Natural killer cell treated with Interleukin-12 subunit alpha and Interleukin-12 subunit beta and Interleukin-15 and Interleukin-18, amount 100 ng/mL, for 72 hours (primary cell): Measurements from ENCODE around the gene GTF3C1. TPM values are rescaled to one million over a fixed set of nuclear protein-coding genes. Genes with fewer than 3 reads are reported as not detected.

Source experiments
- ATAC-seq, 2 donors: fragments of 150-1000 bp; cut with Tn5 transposase in 1 of 2; sonication (Bioruptor Pico), chemical (Tn5 transposase) in 1 of 2; 2 replicates each; pipeline ENCODE4 v1.10.0; 2021
- DNase-seq: peaks from one replicate; pipeline ENCODE4 v3.0.0; 2022; ENCODE audit warnings: low spot score
- H3K27ac Mint-ChIP-seq, 2 donors: 1 replicate in 1 of 2; 2 replicates in 1 of 2; pipeline ENCODE4 v1.8.0; 2022; ENCODE audit warnings: mixed read lengths in 2 of 2, mild to moderate bottlenecking in 1 of 2, moderate library complexity in 1 of 2
- H3K27me3 Mint-ChIP-seq, 2 donors: 1 replicate in 1 of 2; 2 replicates in 1 of 2; pipeline ENCODE4 v1.8.0; 2022; ENCODE audit warnings: mixed read lengths in 2 of 2
- H3K36me3 Mint-ChIP-seq: one replicate; pipeline ENCODE4 v1.8.0; 2022; ENCODE audit warnings: mixed read lengths
- H3K4me1 Mint-ChIP-seq, 2 donors: 1 replicate in 1 of 2; 2 replicates in 1 of 2; pipeline ENCODE4 v1.8.0; 2022; ENCODE audit warnings: low read depth in 2 of 2, mixed read lengths in 2 of 2, mild to moderate bottlenecking in 1 of 2
- H3K4me3 Mint-ChIP-seq: one replicate; pipeline ENCODE4 v1.8.0; 2022; ENCODE audit warnings: mixed read lengths
- H3K9me3 Mint-ChIP-seq: 2 replicates; pipeline ENCODE4 v1.8.0; 2022; ENCODE audit warnings: mixed read lengths
- total RNA-seq, 2 donors: library from RNA; stranded (reverse); gene quantifications; one replicate each; pipeline ENCODE4 v1.2.3, GENCODE V29; 2022

GTF3C1 gene, protein sequence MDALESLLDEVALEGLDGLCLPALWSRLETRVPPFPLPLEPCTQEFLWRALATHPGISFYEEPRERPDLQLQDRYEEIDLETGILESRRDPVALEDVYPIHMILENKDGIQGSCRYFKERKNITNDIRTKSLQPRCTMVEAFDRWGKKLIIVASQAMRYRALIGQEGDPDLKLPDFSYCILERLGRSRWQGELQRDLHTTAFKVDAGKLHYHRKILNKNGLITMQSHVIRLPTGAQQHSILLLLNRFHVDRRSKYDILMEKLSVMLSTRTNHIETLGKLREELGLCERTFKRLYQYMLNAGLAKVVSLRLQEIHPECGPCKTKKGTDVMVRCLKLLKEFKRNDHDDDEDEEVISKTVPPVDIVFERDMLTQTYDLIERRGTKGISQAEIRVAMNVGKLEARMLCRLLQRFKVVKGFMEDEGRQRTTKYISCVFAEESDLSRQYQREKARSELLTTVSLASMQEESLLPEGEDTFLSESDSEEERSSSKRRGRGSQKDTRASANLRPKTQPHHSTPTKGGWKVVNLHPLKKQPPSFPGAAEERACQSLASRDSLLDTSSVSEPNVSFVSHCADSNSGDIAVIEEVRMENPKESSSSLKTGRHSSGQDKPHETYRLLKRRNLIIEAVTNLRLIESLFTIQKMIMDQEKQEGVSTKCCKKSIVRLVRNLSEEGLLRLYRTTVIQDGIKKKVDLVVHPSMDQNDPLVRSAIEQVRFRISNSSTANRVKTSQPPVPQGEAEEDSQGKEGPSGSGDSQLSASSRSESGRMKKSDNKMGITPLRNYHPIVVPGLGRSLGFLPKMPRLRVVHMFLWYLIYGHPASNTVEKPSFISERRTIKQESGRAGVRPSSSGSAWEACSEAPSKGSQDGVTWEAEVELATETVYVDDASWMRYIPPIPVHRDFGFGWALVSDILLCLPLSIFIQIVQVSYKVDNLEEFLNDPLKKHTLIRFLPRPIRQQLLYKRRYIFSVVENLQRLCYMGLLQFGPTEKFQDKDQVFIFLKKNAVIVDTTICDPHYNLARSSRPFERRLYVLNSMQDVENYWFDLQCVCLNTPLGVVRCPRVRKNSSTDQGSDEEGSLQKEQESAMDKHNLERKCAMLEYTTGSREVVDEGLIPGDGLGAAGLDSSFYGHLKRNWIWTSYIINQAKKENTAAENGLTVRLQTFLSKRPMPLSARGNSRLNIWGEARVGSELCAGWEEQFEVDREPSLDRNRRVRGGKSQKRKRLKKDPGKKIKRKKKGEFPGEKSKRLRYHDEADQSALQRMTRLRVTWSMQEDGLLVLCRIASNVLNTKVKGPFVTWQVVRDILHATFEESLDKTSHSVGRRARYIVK (N-terminal part only)
- total RNA-seq, result 100 to 1,000 TPM; 111 to 128 TPM

DNA sequence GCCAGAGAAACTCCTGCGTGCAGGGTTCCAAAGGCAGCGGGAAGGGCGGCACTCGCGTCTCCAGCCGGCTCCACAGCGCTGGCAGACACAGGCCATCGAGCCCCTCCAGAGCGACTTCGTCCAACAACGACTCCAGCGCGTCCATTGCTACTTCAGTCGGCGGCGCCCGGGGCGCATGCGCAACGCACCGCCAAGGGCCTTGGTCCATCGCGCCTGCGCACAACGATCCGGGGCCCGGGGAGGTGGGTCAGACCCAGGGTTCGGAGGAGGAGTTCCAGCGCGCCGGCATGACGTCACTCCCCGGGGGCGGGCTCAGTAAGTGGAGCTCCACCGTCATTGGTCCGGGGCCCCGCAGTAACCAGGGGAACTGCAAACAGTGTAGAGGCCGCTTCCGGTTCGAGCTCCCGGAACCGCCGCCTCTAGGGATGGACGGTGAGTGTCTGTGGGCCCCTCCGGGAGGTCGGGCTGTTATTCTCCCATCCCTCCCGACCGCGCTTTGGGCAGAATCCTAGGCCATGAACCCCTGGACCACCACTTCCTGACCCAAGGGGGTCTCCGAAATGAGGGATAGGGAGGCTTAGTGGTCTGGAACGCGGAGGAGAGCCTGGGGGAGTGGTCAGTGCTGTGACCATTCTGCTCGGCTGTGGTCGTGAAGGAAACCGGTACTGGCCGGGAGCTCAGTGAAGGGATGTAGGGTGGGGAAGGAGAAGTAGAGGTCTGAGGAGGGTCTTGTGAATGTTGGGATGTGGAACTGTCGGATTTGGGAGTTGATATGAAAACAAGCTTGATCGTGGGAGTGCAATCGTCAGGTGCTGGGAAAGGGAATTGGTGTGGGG lies at the start of gene GTF3C1, which contains the start of gene KATNIP:
TSS of gene GTF3C1 (minus strand) at position 168 of the 836 bp plus-strand sequence. CDS start at position 145, 23 bp downstream.
TSS of gene KATNIP (plus strand) at position 399 of the 836 bp plus-strand sequence. CDS start at position 426, 27 bp downstream.
- no peaks in the 10 kb centered on the region for H3K9me3 Mint-ChIP-seq
- peak; percentile 100 for DNase-seq
- no peaks in the 10 kb centered on the region for H3K27me3 Mint-ChIP-seq
- peak within 1 kb of the TSS; percentile 96 for H3K4me3 Mint-ChIP-seq
- peaks cover 36 to 42% of the 10 kb centered on the region in 2 donors for H3K4me1 Mint-ChIP-seq
- H3K36me3 Mint-ChIP-seq, result no peaks in the 10 kb centered on the region
- H3K27ac Mint-ChIP-seq, result peak within 1 kb of the TSS; percentile 90 to 100
- peak; percentile 100 for ATAC-seq

DNA sequence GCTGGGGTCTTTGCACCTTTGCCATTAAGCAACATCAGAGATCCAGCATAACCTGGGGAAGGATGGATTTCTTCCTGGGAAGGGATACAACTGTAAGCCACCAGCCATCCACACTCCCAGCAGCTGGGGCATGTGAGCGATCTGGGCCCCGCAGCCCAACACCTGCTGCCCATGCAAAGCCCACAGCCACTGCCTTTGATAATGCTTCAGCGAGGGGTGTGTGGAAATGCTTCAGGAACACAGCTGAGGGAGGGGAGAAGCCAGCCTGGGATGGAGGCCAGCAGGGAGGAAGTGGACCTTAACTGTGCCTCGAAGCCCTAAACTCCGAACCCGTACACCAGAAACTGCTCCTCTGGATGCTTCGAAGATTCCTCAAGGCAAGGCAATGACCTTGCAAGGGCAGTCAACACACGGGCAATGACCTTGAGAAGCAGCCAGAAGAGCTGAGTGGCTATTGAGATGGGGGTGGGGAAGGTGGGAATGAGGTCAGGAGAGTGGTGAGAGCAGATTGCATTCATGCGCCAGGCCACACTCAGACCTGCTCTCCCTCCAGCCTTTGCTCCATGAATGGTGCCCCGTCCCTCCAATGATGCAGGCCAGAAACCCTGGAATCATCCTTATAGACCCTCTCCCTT lies 49.3 kb upstream of the GTF3C1 start:
- Mint-ChIP-seq H3K9me3 (no peaks in the 10 kb centered on the region), H3K27me3 (no peaks in the 10 kb centered on the region), H3K27ac (no peak overlapping the region), H3K4me3 (no peak overlapping the region), H3K36me3 (no peaks in the 10 kb centered on the region), H3K4me1 (peaks cover 0 to 4% of the 10 kb centered on the region in 2 donors)
- DNase-seq (no peak), ATAC-seq (no peak)

DNA sequence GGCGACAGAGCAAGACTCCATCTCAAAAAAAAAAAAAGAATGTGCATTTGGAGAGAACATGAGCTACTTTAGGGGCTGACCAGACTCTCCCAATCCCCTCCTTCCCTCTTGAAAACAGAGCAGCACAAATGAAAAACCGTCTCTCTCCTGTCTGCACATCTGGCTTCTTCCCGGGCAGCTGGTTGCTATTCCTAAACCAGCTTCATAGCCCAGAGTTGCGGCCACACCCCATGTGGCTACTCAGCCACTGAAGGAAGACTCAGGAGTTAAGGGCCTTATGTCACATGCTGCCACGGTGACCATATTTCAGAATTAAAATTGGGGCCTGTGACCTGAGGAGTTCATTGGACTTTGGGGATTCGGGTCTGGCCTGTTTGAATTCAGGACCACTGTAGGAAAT lies 48.5 kb upstream of the GTF3C1 start:
- Mint-ChIP-seq H3K4me1 (peaks cover 0 to 4% of the 10 kb centered on the region in 2 donors), H3K4me3 (no peak overlapping the region), H3K36me3 (no peaks in the 10 kb centered on the region), H3K27ac (no peak overlapping the region), H3K9me3 (no peaks in the 10 kb centered on the region), H3K27me3 (no peaks in the 10 kb centered on the region)
- no peak for DNase-seq
- ATAC-seq, result no peak

DNA sequence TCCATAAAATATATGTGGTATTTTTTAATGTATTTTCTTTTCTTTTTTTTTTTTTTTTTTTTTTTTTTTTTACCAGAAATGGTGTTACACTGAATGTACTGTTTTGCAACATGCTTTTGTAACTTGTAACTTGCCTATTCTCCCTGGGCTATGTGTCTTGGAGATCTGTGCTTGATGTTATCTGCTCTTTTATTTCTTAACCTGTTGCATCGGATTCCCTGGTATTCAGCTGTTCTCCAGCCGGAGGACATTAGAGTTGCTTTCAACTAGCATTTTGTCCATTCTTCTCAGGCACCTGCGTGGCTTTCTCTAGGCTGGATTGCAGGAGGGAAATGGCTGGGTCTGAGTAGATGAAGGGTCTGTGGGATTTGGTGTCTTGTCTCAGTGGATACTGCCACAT lies 47.6 kb upstream of the GTF3C1 start:
- H3K27ac Mint-ChIP-seq, result no peak overlapping the region
- ATAC-seq, result no peak
- no peaks in the 10 kb centered on the region for H3K27me3 Mint-ChIP-seq
- peaks cover 0 to 4% of the 10 kb centered on the region in 2 donors for H3K4me1 Mint-ChIP-seq
- no peaks in the 10 kb centered on the region for H3K9me3 Mint-ChIP-seq
- no peak for DNase-seq
- no peaks in the 10 kb centered on the region for H3K36me3 Mint-ChIP-seq
- no peak overlapping the region for H3K4me3 Mint-ChIP-seq

DNA sequence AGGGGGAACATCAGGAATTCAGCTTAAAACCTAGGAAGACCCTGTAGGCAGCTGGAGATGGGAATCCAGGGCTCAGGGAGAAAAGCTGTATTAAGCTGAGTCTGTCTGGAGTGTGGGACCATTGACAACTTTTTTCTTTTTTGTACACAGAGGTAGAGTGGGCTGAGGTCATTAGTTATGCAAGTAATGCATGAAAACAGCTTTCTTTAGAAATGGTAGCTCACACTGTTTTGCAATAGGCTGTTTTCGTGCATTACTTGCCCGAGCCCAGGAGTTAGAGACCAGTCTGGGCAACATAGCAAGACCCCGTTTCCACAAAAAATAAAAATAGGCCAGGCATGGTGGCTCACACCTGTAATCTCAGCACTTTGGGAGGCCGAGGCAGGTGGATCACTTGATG lies 46.7 kb upstream of the GTF3C1 start:
- Mint-ChIP-seq H3K27ac (no peak overlapping the region), H3K4me3 (no peak overlapping the region), H3K9me3 (no peaks in the 10 kb centered on the region), H3K36me3 (no peaks in the 10 kb centered on the region), H3K27me3 (no peaks in the 10 kb centered on the region), H3K4me1 (peaks cover 0 to 4% of the 10 kb centered on the region in 2 donors)
- DNase-seq, result no peak
- ATAC-seq, result no peak

DNA sequence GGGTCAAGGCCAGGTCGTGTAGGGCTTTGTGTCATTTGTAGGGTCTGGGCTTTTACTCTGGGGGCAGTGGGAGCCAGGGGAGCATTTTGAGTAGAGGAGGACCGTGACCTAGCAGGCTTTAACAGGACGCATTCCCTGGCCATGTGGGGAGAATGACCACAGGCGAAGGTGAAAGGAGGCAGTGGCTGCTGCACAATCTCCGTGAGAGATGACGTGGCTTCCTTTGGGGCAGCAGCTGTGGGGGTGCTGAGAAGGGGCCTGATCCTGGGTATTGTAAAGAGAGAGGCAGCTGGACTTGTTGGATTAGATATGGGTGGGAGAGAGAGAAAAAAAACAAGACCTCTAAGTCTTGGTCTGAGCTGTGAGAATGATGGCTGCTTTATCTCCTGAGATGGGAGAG lies 46.3 kb upstream of the GTF3C1 start:
- DNase-seq, result no peak
- Mint-ChIP-seq H3K4me1 (peaks cover 0 to 4% of the 10 kb centered on the region in 2 donors), H3K36me3 (no peaks in the 10 kb centered on the region), H3K9me3 (no peaks in the 10 kb centered on the region), H3K27me3 (no peaks in the 10 kb centered on the region), H3K4me3 (no peak overlapping the region), H3K27ac (no peak overlapping the region)
- ATAC-seq, result no peak

DNA sequence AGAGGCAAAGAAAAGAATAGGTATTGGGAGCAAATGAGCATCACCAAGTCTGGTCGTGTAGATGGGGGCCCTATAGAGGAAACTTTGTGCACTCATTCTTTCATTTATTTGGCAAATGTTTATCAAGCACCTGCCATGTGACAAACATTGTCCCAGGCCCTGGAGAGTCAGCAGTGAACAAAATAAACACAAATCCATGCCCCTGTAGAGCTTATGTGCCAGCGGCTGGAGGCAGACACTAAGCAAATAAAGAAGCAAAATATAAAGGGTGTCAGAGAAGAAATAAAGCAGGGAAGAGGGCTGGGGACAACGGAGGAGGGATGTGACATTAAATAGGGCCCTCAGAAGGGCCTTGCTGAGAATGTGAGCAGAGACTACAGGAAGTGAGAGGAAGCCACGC lies 45.8 kb upstream of the GTF3C1 start:
- Mint-ChIP-seq H3K9me3 (no peaks in the 10 kb centered on the region), H3K27me3 (no peaks in the 10 kb centered on the region), H3K36me3 (no peaks in the 10 kb centered on the region), H3K4me3 (no peak overlapping the region), H3K4me1 (peaks cover 0 to 4% of the 10 kb centered on the region in 2 donors), H3K27ac (no peak overlapping the region)
- DNase-seq (no peak), ATAC-seq (no peak)

DNA sequence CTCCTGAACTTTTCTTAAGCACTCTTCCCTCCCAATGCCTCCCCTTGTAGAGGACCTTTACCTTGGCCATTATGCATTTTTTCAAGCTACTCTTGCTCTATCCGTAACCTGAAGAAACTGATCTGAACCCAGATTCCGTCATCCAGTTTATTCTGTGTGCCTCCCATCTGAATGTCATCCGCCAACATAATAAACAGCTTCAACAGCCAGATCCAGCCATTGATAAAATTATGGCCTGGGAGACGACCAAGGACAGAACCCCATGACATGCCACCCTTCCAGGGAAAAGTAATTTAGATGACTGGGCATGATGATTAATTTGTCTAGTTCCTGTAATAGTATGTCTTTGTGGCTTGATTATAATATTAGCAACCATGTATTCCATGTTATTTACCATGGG lies 42.1 kb upstream of the GTF3C1 start:
- no peaks in the 10 kb centered on the region for H3K36me3 Mint-ChIP-seq
- no peaks in the 10 kb centered on the region for H3K27me3 Mint-ChIP-seq
- no peak for DNase-seq
- H3K4me1 Mint-ChIP-seq, result peaks cover 0 to 4% of the 10 kb centered on the region in 2 donors
- ATAC-seq, result no peak
- H3K4me3 Mint-ChIP-seq, result no peak overlapping the region
- H3K9me3 Mint-ChIP-seq, result no peaks in the 10 kb centered on the region
- H3K27ac Mint-ChIP-seq, result no peak overlapping the region

DNA sequence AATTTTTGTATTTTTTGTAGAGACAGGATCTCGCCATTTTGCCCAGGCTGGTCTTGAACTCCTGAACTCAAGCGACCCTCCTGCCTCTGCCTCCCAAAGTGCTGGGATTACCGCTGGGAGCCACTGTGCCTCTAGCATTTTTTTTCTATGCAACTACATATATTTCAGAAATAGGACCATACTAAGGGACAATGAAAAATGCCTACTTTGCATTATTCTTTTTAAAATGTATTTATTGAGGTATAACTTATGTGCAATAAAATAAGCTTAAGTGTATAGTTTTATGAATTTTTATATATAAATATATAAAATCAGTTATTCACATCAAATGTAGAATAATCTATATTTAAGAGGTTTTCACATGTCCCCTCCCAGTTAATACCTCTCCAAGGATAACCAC lies 38.3 kb upstream of the GTF3C1 start:
- DNase-seq (no peak), ATAC-seq (no peak)
- Mint-ChIP-seq H3K36me3 (no peaks in the 10 kb centered on the region), H3K9me3 (no peaks in the 10 kb centered on the region), H3K4me1 (no peaks in the 10 kb centered on the region), H3K4me3 (no peak overlapping the region), H3K27me3 (no peaks in the 10 kb centered on the region), H3K27ac (no peak overlapping the region)

DNA sequence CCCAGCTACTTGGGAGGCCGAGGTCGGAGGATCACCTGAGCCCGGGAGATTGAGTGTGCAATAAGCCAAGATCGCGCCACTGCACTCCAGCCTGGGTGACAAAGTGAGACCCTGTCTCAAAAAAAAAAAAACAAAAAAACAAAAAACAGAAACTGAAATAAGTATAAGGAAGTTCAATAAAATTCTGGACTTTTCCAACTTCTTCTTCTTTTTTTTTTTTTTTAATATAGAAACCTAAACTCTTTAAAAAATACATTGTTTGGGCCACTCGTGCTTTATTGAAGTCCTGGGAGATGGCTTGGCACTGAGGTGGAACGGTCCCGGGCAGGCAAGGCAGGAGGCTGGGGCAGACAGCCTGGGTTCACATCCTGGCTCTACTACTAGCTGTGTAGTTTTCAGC lies 37.0 kb upstream of the GTF3C1 start:
- no peaks in the 10 kb centered on the region for H3K4me1 Mint-ChIP-seq
- no peak for DNase-seq
- ATAC-seq, result no peak
- no peaks in the 10 kb centered on the region for H3K36me3 Mint-ChIP-seq
- H3K27me3 Mint-ChIP-seq, result no peaks in the 10 kb centered on the region
- H3K9me3 Mint-ChIP-seq, result no peaks in the 10 kb centered on the region
- H3K27ac Mint-ChIP-seq, result no peak overlapping the region
- no peak overlapping the region for H3K4me3 Mint-ChIP-seq

DNA sequence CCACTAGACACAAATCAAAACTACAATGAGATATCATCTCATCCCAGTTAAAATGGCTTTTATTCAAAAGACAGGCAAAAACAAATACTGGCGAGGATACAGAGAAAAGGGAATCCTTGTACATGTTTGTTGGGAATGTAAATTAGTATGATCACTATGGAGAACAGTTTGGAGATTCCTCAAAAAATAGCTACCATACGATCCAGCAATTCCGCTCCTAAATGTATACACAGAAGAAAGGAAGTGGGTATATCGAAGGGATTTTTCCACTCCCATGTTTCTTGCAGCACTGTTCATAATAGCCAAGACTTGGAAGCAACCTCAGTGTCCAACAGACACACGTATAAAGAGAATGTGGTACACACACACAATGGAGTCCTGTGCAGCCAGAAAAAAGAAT lies 35.5 kb upstream of the GTF3C1 start:
- Mint-ChIP-seq H3K9me3 (no peaks in the 10 kb centered on the region), H3K4me3 (no peak overlapping the region), H3K4me1 (no peaks in the 10 kb centered on the region), H3K27ac (no peak overlapping the region), H3K27me3 (no peaks in the 10 kb centered on the region), H3K36me3 (no peaks in the 10 kb centered on the region)
- ATAC-seq (no peak), DNase-seq (no peak)

DNA sequence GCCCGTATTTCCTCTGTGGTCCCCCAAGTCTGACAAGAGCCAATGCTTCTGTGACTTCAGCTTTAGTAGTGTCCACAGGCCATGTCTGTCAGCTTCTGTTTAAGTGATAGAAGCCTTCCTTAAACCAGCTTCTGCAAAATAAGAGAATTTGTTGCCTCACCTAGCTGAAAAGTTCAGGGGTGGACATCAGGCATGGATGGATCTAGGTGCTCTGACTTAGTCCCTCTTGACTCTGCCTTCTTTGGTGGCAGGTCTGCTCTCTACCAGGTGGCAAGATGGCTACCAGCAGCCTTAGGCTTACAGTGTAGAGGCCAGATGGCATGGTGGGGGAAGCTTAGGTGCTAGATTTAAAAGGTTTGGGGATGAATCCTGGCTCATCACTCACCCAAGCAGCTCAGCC lies 33.9 kb upstream of the GTF3C1 start:
- Mint-ChIP-seq H3K36me3 (no peaks in the 10 kb centered on the region), H3K4me3 (no peak overlapping the region), H3K9me3 (no peaks in the 10 kb centered on the region), H3K27me3 (no peaks in the 10 kb centered on the region), H3K4me1 (no peaks in the 10 kb centered on the region), H3K27ac (no peak overlapping the region)
- ATAC-seq (no peak), DNase-seq (no peak)
